AG09309 (cell line): ENCODE data around the gene USP4.
A peak's percentile ranks its signal among the peaks of the same experiment; 100 is the strongest.
"Not testable (repeated sequence)": the region's sequence is repeated elsewhere in the genome, so short reads cannot be mapped to it uniquely, and the experiment has no call there.

Experiments
- DNase-seq: peaks from one replicate; pipeline ENCODE4 v3.0.0-alpha.2; 2010; ENCODE audit warnings: low read depth
- H3K4me3 ChIP-seq: 2 replicates; pipeline ENCODE4 v1.5.1; 2011; ENCODE audit warnings: mild to moderate bottlenecking, low read depth, low read length, moderate library complexity; ENCODE audit not compliant: control insufficient read depth
- TF ChIP-seq, protein P1 (sequence below): IDR thresholded peaks from 2 replicates; pipeline ENCODE4 v1.5.1; 2011; ENCODE audit warnings: mild to moderate bottlenecking, low read depth, low read length, inconsistent platforms; ENCODE audit not compliant: insufficient read depth, control insufficient read depth; ENCODE audit errors: missing control alignments

Gene USP4

DNA sequence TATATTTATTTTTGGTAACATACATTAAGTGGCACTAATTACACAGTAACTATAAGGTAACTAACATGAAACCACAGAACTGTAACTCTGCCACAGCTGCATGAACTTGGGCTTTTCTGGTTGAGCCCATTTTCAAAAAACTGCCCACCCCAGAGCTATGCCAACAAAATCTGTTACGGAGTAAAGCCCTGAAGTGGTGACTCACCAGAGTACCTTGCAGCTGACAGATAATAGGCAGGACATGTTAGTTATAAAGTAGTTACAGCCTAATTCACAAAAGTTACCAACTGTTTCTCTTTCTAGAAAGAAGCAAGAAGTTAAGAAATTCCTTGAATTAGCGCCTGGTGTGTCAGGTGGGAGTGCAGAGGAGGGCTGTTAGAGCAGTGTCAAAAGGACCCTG, 19.8 kb upstream of the USP4 start:
- no peak overlapping the region for H3K4me3 ChIP-seq
- TF ChIP-seq, protein P1, sequence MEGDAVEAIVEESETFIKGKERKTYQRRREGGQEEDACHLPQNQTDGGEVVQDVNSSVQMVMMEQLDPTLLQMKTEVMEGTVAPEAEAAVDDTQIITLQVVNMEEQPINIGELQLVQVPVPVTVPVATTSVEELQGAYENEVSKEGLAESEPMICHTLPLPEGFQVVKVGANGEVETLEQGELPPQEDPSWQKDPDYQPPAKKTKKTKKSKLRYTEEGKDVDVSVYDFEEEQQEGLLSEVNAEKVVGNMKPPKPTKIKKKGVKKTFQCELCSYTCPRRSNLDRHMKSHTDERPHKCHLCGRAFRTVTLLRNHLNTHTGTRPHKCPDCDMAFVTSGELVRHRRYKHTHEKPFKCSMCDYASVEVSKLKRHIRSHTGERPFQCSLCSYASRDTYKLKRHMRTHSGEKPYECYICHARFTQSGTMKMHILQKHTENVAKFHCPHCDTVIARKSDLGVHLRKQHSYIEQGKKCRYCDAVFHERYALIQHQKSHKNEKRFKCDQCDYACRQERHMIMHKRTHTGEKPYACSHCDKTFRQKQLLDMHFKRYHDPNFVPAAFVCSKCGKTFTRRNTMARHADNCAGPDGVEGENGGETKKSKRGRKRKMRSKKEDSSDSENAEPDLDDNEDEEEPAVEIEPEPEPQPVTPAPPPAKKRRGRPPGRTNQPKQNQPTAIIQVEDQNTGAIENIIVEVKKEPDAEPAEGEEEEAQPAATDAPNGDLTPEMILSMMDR, result no peak
- DNase-seq, result no peak

- peak overlapping the region; percentile 68 for H3K4me3 ChIP-seq
- TF ChIP-seq, protein P1, result no peak
- DNase-seq, result no peak
Measured at GRCh38 chr3:49358884-49359225, 19.0 kb upstream of the USP4 start.

DNA sequence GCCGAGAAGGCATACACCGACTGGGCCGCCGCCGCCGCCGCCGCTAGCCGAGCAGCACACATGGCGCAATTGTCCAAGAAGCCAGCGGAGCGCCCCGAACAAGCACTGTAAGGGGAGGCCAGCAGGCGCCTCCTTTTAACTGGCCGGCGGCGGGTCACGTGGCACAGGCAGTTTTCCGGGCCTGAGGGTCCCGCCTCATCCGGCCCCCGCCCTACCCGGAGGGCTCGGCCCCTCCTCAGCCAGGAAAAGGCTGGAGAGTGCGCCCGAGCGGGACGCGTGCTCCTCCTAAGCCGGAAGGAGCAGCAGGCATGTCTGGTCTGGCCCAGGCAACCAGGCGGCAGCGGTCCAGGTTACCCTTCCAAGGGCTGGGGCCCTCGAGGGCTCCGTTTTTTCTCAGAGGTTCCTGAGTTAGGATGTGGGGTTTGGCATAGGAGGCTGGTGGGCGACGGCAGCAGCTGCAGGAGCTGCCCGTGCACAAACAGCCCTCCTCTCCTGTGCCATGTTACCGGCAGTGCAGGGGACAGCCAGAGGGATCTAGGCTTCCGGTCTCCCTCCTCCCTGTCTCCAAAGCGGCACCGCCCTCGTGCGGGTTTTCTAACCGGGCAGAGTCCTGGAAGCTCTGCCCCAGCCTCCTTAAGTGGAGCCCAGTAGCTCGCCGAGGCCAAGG, 18.5 kb upstream of the USP4 start, which contains the start of gene GPX1:
Gene GPX1 (minus strand): TSS at position 137 of the 667 bp plus-strand sequence. CDS start 75 bp downstream, at position 62.
- TF ChIP-seq, protein P1, result no peak
- H3K4me3 ChIP-seq, result peak within 1 kb of the TSS; percentile 68
- peak; percentile 80 for DNase-seq

DNA sequence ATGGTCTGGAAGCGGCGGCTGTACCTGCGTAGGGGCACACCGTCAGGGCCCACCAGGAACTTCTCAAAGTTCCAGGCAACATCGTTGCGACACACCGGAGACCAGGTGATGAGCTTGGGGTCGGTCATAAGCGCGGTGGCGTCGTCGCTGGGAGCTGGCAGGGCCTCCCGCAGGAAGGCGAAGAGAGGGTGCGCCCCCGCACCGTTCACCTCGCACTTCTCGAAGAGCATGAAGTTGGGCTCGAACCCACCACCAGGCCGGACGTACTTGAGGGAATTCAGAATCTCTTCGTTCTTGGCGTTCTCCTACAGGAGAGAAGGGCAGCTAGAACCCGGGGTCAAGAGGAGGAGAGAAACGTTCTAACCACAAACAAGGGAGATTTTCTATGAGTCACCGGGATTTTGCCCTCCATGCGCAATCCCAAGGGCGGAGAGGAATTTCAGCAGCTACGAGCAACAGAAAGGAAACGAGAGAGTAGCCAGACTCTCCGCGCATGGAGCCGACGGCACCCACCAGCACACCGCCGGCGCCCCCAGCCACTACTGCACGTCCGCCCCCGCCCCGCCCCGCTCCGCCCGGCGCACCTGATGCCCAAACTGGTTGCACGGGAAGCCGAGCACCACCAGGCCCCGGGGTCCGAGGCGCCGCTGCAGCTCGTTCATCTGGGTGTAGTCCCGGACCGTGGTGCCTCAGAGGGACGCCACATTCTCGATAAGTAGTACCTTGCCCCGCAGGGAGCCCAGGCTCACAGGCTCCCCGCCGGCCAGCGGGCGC, 17.8 kb upstream of the USP4 start:
- peak; percentile 68 for DNase-seq
- peak overlapping the region; percentile 68 for H3K4me3 ChIP-seq

- not testable (repeated sequence) for DNase-seq
Measured at GRCh38 chr3:49357095-49357442, 17.2 kb upstream of the USP4 start.

DNA sequence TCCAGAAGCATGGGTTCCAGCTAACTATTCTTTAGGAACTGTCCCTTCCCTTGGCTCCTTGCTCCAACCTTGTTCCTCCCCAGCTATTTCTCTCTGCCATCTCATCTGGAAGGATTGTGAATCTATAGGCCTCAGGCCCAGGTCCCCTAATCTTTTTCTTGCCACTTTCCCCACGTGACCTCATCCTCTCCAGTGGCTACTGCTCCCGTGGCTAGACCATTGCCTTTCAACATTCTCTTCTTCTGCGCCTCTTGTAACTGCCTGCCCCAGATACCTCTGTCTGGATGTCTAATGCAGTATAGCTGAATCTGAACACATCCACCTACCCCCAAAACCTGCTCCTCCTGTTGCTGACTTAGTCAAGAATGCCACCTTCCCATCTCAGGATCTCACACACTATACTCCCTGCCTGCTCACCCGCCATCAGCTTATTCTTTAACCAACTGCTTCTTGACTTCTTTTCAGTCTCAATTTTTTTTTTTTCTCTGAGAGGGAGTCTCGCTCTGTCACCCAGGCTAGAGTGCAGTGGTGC, 13.1 kb upstream of the USP4 start:
- no peak overlapping the region for H3K4me3 ChIP-seq
- TF ChIP-seq, protein P1, result no peak
- DNase-seq, result no peak

More at GRCh38 chr3:49357095-49357442, 17.2 kb upstream of the USP4 start:
- peak overlapping the region; percentile 68 for H3K4me3 ChIP-seq

DNA sequence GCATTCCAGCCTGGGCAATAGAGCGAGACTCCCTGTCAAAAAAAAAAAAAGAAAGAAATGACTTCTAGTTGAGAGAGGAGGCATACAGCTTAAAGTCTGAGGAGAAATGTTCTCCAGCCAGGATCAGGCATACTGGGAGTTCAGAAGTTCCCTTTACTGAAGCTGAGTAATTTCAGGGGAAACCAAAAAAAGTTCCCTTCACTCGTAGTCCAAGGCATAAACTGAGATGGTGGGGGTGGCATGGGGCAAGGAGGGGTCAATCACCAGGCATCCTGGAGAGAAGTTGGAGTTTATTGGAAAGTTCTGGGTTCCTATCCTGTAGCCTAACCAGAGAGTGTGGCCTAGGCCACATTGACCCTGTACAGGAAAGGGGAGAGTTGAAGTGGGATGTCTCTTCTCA, 12.4 kb upstream of the USP4 start:
- H3K4me3 ChIP-seq, result no peak overlapping the region
- DNase-seq, result no peak
- TF ChIP-seq, protein P1, result no peak
